GM12878 (cell line): ENCODE results near the gene NTN1. TPM values are rescaled to one million over a fixed set of nuclear protein-coding genes. Genes with fewer than 3 reads are reported as not detected.

ENCODE experiments used
- ATAC-seq: fragments of 200-7000 bp; cut with Tn5 transposase; 3 replicates; pipeline ENCODE4 v1.9.1; 2020; ENCODE audit warnings: mild to moderate bottlenecking, moderate library complexity
- BruUV-seq: library from RNA; stranded (reverse); fragments of 400-500 nt; replicated peaks from 2 replicates; lab custom pipeline; 2021; lab: Mats Ljungman, UMichigan
- CTCF ChIA-PET: fragments of 300-600 bp; sonication (Branson Sonifier 250); formaldehyde crosslinking; extraction: SDS; loops from one replicate; lab custom pipeline; 2021; ENCODE audit warnings: inconsistent platforms; lab: Yijun Ruan, JAX
- POLR2A ChIA-PET: fragments of 350-600 bp; formaldehyde crosslinking; extraction: SDS; loops from one replicate; lab custom pipeline; 2021; ENCODE audit warnings: inconsistent platforms; lab: Charles Lee
- RAD21 ChIA-PET: fragments of 300-600 bp; sonication (Branson Sonifier 250); formaldehyde crosslinking; loops from one replicate; lab custom pipeline; 2023; ENCODE audit warnings: antibody characterized with exemption; ENCODE audit not compliant: unreplicated experiment; lab: Charles Lee
- SMC1A ChIA-PET: fragments of 300-600 bp; sonication (Branson Sonifier 250); formaldehyde crosslinking; loops from one replicate; lab custom pipeline; 2023; ENCODE audit not compliant: unreplicated experiment, uncharacterized antibody; lab: Charles Lee
- DNase-seq: peaks from one replicate; pipeline ENCODE4 v3.0.0-alpha.2; 2011; ENCODE audit warnings: low read depth, low spot score
- FAIRE-seq: peaks from 3 replicates; lab custom pipeline; 2011; peaks lifted over from hg19 to GRCh38; lab: Jason Lieb, UNC
- H2AFZ ChIP-seq: 2 replicates; pipeline ENCODE4 v1.6.0; 2011; ENCODE audit warnings: low read depth, low read length, control low read depth; ENCODE audit not compliant: control insufficient read depth
- H3K27ac ChIP-seq: 2 replicates; pipeline ENCODE4 v1.5.1; 2011; ENCODE audit warnings: control low read depth; ENCODE audit not compliant: control insufficient read depth, insufficient read depth
- H3K27me3 ChIP-seq, 2 experiments: replicated peaks in 1 of 2; 2 replicates each; pipeline versions ENCODE4 v1.6.0 to v1.6.1; 2011; ENCODE audit warnings: low read length in 1 of 2; ENCODE audit not compliant: control insufficient read depth in 2 of 2, insufficient read depth in 2 of 2
- H3K36me3 ChIP-seq, 2 experiments: 2 replicates each; pipeline ENCODE4 v1.5.1; 2011; ENCODE audit warnings: low read length in 1 of 2; ENCODE audit not compliant: control insufficient read depth in 2 of 2, insufficient read depth in 2 of 2
- H3K4me1 ChIP-seq: 2 replicates; pipeline ENCODE4 v1.6.1; 2011; ENCODE audit warnings: mild to moderate bottlenecking, low read length, moderate library complexity, mixed read lengths; ENCODE audit not compliant: control insufficient read depth, insufficient read depth
- H3K4me2 ChIP-seq: 2 replicates; pipeline ENCODE4 v1.6.0; 2011; ENCODE audit warnings: control low read depth; ENCODE audit not compliant: control insufficient read depth, insufficient read depth
- H3K4me3 ChIP-seq: fragments of 200-600 bp; sonication (generic); 2 replicates; pipeline ENCODE4 v1.5.1; 2016
- H3K79me2 ChIP-seq: 2 replicates; pipeline ENCODE4 v1.6.0; 2011; ENCODE audit warnings: low read length; ENCODE audit not compliant: control insufficient read depth, insufficient read depth
- H3K9ac ChIP-seq: 2 replicates; pipeline ENCODE4 v1.8.0; 2011; ENCODE audit warnings: low read length, control low read depth, mixed read lengths; ENCODE audit not compliant: control insufficient read depth, insufficient read depth
- H3K9me3 ChIP-seq: replicated peaks from 3 replicates; pipeline ENCODE4 v1.5.1; 2011; ENCODE audit warnings: mild to moderate bottlenecking, low read length; ENCODE audit not compliant: control insufficient read depth, insufficient read depth
- H4K20me1 ChIP-seq: 2 replicates; pipeline ENCODE4 v1.6.0; 2011; ENCODE audit not compliant: control insufficient read depth, insufficient read depth
- BHLHE40 ChIP-seq, 2 experiments: fragments of 450-650 bp in 1 of 2; IDR thresholded peaks; 2 replicates each; pipeline ENCODE4 v1.6.1; 2011 to 2017; ENCODE audit warnings: low read depth in 2 of 2, borderline replicate concordance in 1 of 2, improper control_type of control experiment in 1 of 2, low read length in 1 of 2, mild to moderate bottlenecking in 1 of 2
- ZBTB33 ChIP-seq: fragments of 450-650 bp; IDR thresholded peaks from 2 replicates; pipeline ENCODE4 v1.6.1; 2017; ENCODE audit warnings: mild to moderate bottlenecking
- ZNF24 ChIP-seq: fragments of 450-650 bp; IDR thresholded peaks from 2 replicates; pipeline ENCODE4 v1.6.1; 2017; ENCODE audit warnings: antibody characterized with exemption, mild to moderate bottlenecking
- WGBS: methylation state at CpG from one replicate; pipeline ENCODE4 v1.1.6; 2016; ENCODE audit warnings: low lambda C conversion rate; ENCODE audit not compliant: insufficient replicate concordance, insufficient coverage; ENCODE audit errors: missing lambda C conversion rate; 5-methylcytosine and 5-hydroxymethylcytosine counted together
- in situ Hi-C: fragments of 300-500 bp; cut with MboI; formaldehyde crosslinking; loops from 9 replicates; pipeline ENCODE4 v1.14.3; 2018; ENCODE audit warnings: mixed read lengths
- intact Hi-C: fragments of 100-400 bp; cut with micrococcal nuclease; formaldehyde crosslinking; loops from one replicate; pipeline ENCODE4 v1.14.2; 2022; ENCODE audit not compliant: unreplicated experiment
- polyA plus RNA-seq, 11 experiments: library from polyadenylated mRNA; depleted of rRNA in 4 of 11; unstranded in 6 of 11; stranded (reverse) in 5 of 11; fragments of >200 nt; fragmentation: Nextera tagmentation in 4 of 11; fragmentation: Illumina TruSeq in 1 of 11; extraction: Ambion mirVana in 4 of 11; extraction: Trizol in 1 of 11; gene quantifications; 1 replicate in 1 of 11; 2 replicates in 10 of 11; pipeline versions ENCODE4 v1.2.1 to v1.2.3, GENCODE V29; 2011 to 2016; ENCODE audit warnings: inconsistent platforms in 2 of 11, missing spikeins in 2 of 11, low read depth in 1 of 11
- total RNA-seq, 4 experiments: library from RNA; depleted of rRNA in 3 of 4; stranded (reverse); fragments of >200 nt in 3 of 4; fragmentation: Illumina TruSeq in 1 of 4; extraction: Trizol in 1 of 4; gene quantifications; 2 replicates each; pipeline versions ENCODE4 v1.2.1 to v1.2.3, GENCODE V29; 2013 to 2021

The NTN1 gene
- total and polyA plus RNA-seq, 10 of the 15 experiments (the other 5 are each of a cell fraction or from before 2014, with no cell fraction given), result 0.02 to 0.89 (median 0.35) TPM

GRCh38 chr17:9021992-9022572, 772 bp downstream of the NTN1 start:
- FAIRE-seq (no peak), DNase-seq (no peak), ATAC-seq (peak; percentile 38)
- CTCF ChIA-PET, result no interaction called here
- intact Hi-C loops, result no loop called here
- H3K36me3 ChIP-seq, result no peaks in the 10 kb centered on the region
- WGBS, result 17% methylated on average over 60 of the region's 79 CpGs
- in situ Hi-C loops, result no loop called here
- H3K9ac ChIP-seq, result no peak overlapping the region
- no peaks in the 10 kb centered on the region for H4K20me1 ChIP-seq
- RAD21 ChIA-PET, result interaction anchor here (1.2 kb wide), 1 partner anchor 10 kb away, joined by 4 read pairs; no protein-coding TSS in a partner anchor
- H3K4me1 ChIP-seq, result peaks cover 15% of the 10 kb centered on the region
- H3K27me3 ChIP-seq, result peaks cover 17 to 26% of the 10 kb centered on the region in 2 experiments
- peak overlapping the region; percentile 90 for H3K4me2 ChIP-seq
- peak overlapping the region; percentile 64; the same call in 1 of the 2 replicates for H2AFZ ChIP-seq
- BruUV-seq, result no TSS peak
- POLR2A ChIA-PET, result no interaction called here
- peak overlapping the region; percentile 76 for H3K4me3 ChIP-seq
- no peak overlapping the region for H3K27ac ChIP-seq
- TF ChIP-seq ZNF24 (no peak), BHLHE40 (IDR thresholded peaks at IDR 0.05; ENCODE audit: borderline replicate concordance in 1 of 2, low read depth in 2 of 2, low read length in 1 of 2) (0 out of 4 replicates have a peak, but pooled peaks of 1 of the 2 experiments have one; percentile 18), ZBTB33 (no peak)
- TF ChIP-seq, all 136 proteins: peak for 1
- Histone ChIP-seq H3K79me2 (no peaks in the 10 kb centered on the region), H3K9me3 (peaks cover 5% of the 10 kb centered on the region; the same call in 2 of the 3 replicates)
- SMC1A ChIA-PET, result no interaction called here
